NCI-H2196 (cell line): ENCODE results near the gene EXOC3L2.

Experiments
- DNase-seq: peaks from one replicate; lab custom pipeline; 2025; ENCODE audit not compliant: unreplicated experiment; lab: John Stamatoyannopoulos, UW

The EXOC3L2 gene

DNA sequence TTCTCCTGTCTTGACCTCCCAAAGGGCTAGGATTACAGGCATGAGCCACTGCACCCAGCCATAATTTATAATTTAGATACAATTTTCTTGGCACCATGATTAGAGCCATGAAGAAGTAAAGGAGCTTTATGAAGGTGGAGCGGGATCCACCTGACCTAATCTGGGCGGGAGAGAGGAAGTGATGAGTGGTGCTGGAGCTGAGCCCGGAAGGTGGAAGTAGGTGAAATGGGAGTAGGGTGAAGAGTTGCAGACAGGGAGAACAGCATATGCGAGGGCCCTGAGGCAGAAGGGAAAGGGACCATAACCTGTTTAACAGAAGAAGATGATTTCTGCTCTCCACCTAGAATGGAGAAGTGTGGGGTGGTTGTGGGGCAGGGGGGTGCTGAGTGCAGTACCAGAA, 62.4 kb downstream of the EXOC3L2 start:
- DNase-seq: no peak

DNA sequence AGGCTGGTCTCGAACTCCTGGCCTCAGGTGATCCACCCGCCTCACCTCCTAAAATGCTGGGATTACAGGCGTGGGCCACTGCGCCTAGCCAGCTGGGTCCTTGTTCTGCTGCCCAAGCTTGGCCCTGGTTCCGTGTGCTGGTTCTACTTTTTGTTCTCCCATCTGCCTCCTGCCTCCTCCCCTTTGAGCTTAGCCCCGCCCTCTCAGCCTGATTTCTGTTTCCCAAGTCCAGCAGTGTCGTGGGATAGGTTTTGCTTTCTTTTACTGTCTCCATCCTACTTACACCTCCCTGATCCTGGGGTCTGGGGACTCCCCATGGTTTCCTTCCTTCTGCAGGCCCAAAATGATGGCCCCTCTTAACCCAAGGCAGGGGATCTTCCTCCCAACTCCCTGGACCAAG, 64.3 kb downstream of the EXOC3L2 start:
- no peak for DNase-seq

DNA sequence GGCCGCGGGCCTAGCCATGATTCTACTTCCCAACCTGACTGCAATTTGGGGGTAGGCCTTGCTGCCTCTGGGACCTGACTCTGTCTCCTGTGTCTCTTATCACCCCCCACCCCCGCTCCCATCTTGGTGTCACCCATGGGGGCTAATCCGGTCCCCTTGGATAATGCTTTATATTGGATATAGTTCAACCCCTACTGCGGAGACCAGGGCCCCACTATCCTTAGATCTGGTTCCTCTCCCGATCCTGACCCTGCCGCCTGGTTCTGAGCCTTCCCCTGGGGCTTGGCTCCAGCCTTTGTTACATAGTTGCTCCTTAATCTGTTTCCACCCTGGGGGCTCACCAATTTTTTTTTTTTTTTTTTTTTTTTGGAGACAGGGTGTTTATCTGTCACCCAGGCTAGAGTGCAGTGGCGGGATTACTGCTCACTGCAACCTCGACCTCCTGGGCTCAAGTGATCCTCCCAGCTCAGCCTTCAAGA, 65.3 kb downstream of the EXOC3L2 start:
- DNase-seq: no peak

DNA sequence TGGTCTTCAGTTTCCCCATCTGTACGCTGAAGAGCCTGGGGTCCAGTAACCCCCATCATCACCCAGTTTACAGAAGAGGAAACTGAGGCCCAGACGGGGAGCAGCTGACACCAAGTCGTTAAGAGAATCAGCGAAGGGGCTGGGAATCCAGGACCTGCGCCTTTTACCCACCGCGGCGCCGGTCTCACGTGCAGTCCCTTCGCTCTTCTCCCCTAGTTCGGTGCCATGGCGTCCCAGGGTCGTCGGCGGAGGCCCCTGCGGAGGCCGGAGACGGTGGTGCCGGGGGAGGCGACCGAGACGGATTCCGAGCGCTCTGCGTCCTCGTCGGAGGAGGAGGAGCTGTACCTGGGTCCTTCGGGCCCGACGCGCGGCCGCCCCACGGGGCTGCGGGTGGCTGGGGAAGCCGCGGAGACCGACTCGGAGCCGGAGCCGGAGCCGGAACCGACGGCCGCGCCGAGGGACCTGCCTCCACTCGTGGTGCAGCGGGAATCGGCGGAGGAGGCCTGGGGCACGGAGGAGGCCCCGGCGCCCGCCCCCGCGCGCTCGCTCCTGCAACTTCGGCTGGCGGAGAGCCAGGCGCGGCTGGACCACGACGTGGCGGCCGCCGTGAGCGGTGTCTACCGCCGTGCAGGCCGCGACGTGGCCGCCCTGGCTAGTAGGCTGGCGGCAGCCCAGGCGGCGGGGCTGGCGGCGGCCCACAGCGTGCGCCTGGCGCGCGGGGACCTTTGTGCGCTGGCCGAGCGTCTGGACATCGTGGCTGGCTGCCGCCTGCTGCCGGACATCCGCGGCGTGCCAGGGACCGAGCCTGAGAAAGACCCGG, 65.9 kb downstream of the EXOC3L2 start:
- no peak for DNase-seq

DNA sequence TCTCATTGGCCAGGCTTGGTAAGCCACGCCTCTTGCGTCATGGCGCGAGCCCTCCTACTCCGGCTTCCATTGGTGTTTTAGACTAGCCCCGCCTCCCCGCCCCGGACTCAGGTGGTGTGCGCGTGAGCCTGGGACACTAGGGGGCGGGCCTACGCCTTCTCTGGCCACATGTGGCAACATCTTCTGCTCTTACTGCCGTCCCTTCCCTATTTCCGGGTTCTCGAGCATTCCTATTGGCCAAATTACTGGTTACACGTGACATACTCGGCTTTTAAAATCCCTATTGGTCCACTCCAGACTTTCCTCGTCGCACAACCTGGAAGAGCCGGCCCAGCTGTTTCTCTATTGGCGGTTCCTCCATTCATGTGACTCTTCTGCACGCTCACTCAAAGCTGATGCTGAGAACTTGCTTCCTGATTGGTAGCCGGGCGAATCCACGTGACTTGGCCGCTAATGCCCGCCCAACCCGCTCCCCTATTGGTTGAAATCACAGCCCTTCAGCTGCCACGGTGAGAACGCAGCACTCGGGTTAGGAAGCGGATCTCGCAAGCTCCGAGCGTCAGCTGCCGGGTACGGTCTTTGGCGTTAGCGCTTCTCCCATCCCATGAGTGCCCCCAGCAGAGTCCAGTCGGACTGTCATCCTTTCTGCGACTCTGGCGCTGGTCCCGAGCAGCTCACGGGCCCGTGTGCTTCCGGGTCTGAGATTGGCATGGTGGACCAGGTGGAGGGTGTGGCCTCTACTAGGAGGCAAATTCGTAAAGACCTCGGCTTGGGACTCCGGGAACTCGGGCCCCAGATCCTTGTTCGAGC, 66.7 kb downstream of the EXOC3L2 start, which contains the start of gene BLOC1S3:
BLOC1S3 (plus strand) TSS at position 523 of the 810 bp plus-strand sequence. CDS start 513 bp downstream, outside the sequence.
- DNase-seq: peak; percentile 100

DNA sequence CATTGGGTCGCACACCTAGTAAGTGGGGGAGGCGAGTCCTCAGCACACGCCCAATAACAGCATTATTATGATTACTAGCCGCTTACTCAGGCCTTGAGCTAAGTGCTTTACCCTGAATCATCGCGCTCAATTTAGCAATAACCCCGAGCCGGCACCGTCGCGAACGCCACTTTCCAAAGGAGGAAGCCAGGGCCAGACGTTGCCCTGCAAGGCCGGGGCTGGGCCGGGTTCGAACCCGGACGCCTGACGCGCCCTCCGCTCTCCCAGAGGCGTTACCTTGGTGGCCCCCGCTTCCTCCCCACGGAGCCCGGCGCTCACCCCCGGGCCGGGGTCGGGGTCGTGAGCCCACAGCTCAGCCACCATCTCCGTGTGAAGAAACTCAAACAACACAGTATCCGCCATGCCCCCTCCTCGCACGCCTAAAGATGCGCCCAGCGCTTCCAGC, 67.4 kb downstream of the EXOC3L2 start, which contains the start of gene TRAPPC6A:
TRAPPC6A (minus strand) TSS at position 421 of the 445 bp plus-strand sequence; CDS start at position 402, 19 bp downstream.
- no peak for DNase-seq

DNA sequence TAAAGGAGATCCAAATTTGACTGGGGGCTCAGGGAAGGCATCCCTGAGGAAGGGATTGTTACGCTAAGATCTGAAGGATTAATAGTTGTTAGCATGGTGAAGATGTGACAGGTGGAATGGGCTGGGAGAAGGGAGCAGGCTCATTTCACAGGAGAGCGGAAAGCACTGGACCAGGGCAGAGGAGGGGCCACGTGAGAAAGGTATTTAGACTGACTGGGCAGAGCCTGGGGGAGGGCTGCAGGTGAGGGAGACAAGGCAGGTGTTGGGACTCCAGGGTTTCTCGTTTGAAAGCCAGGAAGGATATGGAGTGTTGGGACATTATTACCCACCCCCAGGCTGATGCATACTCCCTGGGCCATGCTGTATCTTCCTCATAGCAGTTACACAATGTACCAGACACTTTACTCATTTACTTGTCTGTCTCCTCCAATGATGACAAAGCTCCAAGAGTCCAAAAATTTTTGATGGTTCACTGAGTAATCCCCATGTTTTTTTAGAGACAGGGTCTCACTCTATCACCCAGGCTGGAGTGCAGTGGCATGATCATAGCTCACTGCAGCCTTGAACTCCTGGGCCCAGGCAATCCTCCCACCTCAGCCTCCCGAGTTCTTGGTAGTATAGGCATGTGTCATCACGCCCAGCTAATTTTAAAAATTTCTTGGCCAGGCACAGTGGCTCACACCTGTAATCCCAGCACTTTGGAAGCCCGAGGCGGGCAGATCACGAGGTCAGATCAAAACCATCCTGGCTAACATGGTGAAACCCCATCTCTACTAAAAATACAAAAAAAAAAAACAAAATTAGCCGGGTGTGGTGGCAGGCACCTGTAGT, 69.5 kb downstream of the EXOC3L2 start:
- DNase-seq: no peak

DNA sequence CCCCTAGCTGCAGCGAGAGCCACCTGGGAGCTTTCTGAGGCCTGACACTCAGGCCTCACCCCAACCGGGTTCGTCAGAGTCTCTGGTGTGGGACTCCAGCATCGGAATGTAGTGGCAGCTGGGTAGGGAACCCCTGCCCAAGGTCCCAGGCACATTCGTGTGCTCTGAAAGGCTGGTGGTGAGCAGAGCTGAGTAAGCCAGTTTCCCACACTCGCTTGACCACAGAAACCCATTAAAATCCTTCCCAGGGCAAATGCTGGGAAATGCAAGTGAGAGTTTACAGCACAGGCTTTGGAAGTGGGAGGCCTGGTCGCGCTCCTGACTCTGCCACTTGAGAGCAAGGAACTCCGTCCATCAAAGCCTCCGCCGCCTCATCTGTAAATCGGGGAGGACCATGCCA, 71.4 kb downstream of the EXOC3L2 start:
- no peak for DNase-seq

DNA sequence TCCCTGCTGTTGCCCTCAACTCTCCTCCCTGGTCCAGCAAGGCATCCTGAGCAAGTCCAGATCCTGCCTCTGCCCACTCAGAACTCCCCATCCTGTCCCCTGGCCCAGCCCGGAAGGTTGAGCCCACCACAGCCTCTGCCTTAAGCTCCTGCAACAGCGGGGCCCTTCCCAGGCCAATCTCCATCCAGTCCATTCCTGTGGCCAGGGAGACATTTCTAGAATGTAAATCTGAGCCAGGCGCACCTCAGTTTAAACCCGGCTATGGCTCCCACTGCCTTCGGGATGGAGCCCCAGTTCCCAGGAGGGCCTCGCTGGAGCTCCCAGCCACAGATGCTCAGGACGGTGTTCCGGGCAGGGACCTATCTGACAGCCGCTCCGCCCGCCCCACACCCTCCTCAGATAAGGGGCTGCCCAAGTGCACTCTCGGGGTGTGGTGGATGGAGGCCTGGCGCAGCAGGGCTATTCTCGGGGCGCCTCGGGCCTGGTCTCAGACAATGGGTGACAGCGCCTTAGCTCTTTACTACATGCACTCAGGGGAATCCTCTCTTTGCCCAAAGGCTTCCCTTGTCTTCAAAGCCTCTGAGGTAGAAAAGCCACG, 72.5 kb downstream of the EXOC3L2 start:
- no peak for DNase-seq

DNA sequence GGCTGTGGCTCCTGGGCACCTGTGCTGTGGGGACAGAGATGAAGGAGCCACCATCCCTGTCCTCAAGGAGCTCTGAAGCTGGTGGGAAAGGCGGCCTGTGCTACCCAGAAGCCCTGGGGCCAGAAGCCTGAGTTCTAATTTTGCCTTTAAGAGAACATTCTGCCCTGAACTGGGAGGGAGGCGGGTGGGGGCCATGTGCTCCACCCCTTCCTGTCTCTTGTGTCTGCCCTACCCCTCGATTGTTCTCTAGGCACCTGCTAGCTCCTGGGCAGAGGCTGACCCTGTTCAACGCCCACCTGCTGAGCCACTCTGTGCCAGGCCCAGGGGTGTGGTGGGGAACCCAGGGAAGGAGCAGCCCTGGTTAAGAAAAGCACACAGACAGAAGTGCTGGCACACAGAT, 73.0 kb downstream of the EXOC3L2 start:
- DNase-seq: no peak

DNA sequence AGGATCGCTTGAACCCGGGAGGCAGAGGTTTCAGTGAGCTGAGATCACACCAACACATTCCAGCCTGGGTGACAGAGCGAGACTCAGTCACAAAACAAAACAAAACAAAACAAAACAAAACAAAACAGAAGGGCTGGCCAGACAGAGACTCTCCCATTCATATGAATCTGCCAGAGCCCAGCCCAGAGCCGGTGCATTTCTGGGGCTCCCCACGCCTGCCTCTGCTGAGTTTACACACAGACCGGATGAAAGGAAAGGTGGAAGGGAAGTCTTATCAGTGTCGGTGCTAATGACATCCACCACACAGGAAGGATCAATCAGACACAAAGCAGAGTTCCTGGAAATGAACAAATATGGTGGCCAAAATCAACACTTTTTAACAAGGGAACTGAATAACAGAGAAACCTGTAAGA, 74.0 kb downstream of the EXOC3L2 start:
- no peak for DNase-seq

DNA sequence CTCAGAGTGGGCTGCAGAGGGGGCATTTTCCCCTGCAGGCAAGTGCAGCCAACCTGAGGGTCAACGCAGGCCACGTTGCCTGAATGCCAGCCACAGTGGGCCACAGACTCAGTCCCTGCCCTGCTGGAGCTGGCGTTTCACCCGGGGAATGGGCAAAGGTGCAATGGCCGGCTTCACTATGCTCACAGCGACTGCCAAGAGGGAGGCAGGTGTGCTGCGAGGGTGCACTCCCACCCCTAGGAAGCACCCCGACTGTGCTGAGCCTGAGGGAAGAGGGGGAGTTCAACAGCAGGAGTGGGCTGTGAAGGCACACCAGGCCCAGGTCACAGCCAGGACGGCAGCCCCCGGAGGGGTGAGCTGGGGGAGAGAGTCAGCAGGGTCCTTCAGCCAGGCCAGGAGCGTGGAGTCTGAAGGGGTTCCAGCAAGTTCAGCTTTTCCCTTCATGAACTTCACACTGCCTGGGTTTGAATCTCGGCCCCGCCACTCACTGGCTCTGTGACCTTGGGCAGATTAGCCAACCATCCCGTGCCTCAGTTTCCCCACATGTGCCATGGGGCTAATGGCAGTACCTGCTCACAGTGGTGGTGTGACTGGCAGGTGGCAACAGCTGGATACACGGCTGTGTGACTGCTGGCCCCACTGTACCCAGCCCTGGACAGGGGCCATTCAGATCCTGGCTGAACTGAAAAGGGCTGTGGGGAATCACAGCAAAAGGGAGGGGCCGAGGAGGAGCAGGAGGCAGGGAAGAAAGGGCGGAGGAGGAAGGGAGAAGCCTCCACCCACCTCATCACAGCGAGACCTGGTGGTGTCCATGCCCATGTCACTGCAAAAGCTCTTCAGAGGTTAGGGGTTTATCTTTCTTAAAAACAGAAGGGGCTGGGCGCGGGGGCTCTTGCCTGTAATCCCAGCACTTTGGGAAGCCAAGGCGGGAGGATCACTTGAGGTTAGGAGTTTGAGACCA, 74.8 kb downstream of the EXOC3L2 start:
- no peak for DNase-seq

DNA sequence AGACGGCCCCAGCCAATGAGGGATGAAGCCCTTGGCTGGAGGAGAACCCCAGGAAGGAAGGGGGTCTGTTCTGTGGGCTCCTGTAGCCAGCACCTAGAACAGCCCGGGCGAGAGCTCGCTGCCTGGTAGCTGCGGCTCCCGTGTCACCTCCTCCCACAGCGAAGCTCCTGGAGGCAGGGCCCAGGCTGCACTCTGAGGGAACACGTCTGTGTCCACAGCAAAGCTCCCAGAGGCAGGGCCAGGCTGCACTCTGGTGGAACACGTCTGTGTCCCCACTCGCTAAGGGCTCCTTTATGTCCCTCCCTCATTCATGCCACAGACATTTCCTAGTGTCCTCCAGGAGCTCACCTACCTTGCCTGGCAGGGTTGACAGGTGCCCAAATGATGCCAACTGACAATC, 75.6 kb downstream of the EXOC3L2 start:
- no peak for DNase-seq

DNA sequence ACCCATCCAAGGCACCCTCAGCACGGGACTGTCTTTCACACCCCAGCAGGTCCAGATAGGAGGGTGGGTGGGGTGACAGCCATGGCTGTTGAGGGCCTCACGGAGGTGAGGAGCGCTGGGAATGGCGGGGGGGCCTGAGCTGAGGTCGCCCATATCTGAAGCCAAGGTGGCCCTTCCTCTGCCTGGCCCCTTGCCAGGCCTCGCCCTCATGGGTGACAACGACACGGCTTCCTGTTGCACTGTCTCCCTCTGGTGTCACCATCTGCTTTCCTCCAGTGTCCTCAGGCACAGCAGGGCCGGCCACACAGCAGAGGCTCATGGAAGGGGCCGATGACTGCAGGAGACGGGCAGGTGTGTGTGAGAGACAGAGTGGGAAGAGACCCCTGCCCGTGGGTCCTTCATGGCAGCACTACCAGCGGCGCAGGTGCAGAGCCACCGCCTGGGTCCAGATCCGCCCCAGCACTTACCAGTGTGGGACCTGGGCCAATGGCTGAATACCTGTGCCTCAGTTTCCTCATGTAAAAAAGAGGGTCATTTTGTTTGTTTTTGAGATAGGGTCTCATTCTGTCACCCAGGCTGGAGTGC, 76.3 kb downstream of the EXOC3L2 start:
- no peak for DNase-seq

DNA sequence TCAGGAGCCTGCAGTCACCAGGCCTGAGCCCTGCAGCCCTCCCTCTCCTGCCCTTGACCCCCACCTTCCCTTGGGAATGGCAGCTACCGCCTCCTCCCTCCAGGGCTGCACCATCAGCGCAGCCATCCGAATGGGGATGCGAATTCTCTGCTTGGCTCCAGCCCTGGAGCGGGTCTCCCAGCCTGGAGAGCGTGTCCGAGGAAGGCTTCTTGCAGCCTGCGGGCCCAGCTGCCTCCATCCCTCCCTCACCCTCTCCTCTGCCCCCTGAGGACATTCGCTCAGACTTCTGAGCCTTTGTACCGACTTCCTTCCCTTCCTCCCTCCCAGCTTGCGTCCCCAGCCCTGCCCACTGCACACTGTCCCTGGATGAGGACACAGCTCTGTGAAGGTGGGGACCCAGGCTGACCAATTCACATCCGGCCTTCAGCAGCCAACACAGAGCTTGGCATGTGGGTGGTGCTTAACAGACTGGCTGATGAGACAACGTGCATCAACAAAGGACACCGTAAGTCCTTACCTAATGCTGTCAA, 78.4 kb downstream of the EXOC3L2 start:
- no peak for DNase-seq

DNA sequence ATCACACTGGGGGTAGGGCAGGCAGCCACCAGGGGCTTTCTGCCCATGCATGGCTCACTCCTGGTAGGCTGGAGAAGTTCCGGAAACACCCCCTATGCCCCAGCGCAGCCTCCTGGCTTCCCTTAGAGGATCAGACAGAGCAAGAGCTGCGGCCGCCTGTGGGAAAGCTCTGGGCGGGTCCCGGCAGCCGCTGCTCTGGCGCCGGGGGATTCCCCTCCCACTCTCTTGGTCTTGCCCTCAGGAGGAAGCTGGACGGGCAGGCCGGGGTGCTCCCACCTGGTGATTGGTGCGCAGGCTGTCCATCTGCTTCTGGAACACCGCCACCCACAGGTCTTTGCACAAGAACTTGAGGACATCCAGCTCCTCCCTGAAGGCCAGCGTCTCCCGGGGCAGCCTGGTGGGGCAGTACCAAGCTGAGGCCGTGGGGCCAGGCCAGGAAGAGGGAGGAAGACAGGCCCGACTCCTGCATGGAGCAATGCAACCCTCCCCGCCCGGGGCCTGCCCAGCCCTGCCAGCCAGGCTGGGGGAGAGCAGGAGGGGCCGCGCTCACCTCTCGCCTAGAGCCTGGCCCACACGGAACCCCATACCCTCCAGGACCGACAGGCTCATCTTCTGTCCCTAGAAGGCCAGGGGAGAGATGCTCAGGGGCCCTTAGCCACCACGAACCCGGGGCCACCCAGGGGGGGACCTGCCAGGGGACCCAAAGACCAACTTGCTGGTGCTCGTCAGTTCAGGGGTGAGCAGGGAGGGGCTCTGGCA, 80.5 kb downstream of the EXOC3L2 start:
- no peak for DNase-seq

DNA sequence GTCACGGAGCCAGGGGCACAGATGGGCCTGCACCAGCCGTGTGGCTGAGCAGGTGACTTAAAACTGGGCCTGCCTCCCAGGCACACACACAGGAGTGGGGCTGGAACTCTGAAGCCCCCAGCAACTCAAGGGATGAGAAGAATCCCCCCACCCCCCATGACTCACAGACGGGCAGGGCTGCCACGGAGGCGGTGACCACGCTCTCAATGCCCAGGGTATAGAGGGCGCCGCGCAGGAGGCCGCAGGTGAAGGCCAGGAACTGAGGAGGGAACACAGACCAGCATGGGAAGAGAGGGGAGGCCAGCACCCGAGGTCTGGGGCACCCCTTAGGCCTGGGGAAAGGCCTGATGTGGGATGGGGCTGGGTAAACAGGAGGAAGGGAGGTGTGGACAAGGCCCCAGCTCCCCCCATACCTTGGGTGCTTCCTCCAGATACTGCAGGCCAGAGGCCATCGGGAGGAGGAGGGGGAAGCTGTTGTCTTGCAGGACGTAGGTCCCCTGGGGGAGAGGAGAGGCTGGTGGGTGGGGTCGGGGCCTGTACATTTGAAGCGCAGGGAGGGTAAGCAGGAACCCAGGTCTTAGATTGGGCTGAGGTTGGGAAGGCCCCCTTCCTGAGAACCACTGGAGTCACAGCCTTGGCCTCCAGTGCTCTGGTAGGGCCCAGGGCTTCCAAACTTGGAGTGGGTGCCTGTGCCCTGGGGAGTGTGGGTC, 81.3 kb downstream of the EXOC3L2 start:
- no peak for DNase-seq
